ENCODE data around the gene GLTPD2.

DNA sequence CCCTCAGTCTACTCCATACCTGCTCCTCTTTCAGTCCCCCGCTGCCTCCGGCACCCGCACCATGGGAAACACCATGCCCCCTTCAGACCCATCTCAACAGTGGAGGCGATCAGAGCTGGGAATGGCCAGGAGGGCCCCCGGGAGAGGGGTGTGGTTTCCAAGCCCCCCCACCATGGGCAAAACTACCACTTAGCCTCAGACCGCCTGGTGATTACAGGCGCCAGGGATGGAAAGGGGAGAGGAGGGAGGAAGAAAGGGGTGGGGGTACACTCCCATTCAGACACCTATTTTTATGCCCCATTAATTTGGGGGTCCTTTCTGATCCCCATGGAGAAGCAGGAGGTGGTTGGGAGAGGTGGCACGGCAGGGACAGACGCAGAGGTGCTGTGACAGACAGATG lies 13.5 kb downstream of the GLTPD2 start, which contains the start of gene C17orf114:
- no peak for TF ChIP-seq POLR2A (IDR thresholded peaks at IDR 0.05)
- TF ChIP-seq, protein P1, sequence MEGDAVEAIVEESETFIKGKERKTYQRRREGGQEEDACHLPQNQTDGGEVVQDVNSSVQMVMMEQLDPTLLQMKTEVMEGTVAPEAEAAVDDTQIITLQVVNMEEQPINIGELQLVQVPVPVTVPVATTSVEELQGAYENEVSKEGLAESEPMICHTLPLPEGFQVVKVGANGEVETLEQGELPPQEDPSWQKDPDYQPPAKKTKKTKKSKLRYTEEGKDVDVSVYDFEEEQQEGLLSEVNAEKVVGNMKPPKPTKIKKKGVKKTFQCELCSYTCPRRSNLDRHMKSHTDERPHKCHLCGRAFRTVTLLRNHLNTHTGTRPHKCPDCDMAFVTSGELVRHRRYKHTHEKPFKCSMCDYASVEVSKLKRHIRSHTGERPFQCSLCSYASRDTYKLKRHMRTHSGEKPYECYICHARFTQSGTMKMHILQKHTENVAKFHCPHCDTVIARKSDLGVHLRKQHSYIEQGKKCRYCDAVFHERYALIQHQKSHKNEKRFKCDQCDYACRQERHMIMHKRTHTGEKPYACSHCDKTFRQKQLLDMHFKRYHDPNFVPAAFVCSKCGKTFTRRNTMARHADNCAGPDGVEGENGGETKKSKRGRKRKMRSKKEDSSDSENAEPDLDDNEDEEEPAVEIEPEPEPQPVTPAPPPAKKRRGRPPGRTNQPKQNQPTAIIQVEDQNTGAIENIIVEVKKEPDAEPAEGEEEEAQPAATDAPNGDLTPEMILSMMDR (IDR thresholded peaks at IDR 0.05) = no peak
- TF ChIP-seq POLR2AphosphoS5 (IDR thresholded peaks at IDR 0.05) = no peak
